B cell (primary cell): Measurements from ENCODE around the gene OVCA2. TPM values are rescaled to one million over a fixed set of nuclear protein-coding genes. Genes with fewer than 3 reads are reported as not detected.

ENCODE experiments used
- ATAC-seq: fragments of 200-7000 bp; cut with Tn5 transposase; one replicate; pipeline ENCODE4 v1.10.0; 2021; ENCODE audit warnings: low read depth, mild to moderate bottlenecking, moderate number of reproducible peaks, moderate library complexity
- CTCF ChIA-PET: fragments of 350-600 bp; sonication (Branson Sonifier 250); formaldehyde crosslinking; loops from one replicate; lab custom pipeline; 2021; ENCODE audit warnings: antibody characterized with exemption, inconsistent platforms; lab: Charles Lee
- POLR2A ChIA-PET: fragments of 350-600 bp; sonication (Branson Sonifier 250); formaldehyde crosslinking; loops from one replicate; lab custom pipeline; 2021; ENCODE audit warnings: antibody characterized with exemption; lab: Charles Lee
- DNase-seq: peaks from one replicate; pipeline ENCODE4 v3.0.0; 2013
- H2AFZ ChIP-seq: 2 replicates; pipeline ENCODE4 v1.6.1; 2012; ENCODE audit warnings: mild to moderate bottlenecking, low read depth, low read length; ENCODE audit not compliant: insufficient read depth, poor library complexity, severe bottlenecking
- H3K27ac ChIP-seq, 2 donors: 1 replicate in 1 of 2; 2 replicates in 1 of 2; pipeline ENCODE4 v1.5.1; 2012 to 2013; ENCODE audit warnings: low read length in 2 of 2, mild to moderate bottlenecking in 2 of 2, moderate library complexity in 1 of 2
- H3K27me3 ChIP-seq, 4 experiments: fragments of 200-600 bp in 1 of 4; sonication (generic) in 1 of 4; replicated peaks in 1 of 4; 1 replicate in 2 of 4; 2 replicates in 2 of 4; pipeline versions ENCODE4 v1.6.1 to v1.7.0; 2013 to 2016; ENCODE audit warnings: low read length in 3 of 4, mild to moderate bottlenecking in 2 of 4, mixed read lengths in 1 of 4, moderate library complexity in 1 of 4; ENCODE audit not compliant: insufficient read depth in 4 of 4, control insufficient read depth in 3 of 4; ENCODE audit errors: control extremely low read depth in 1 of 4
- H3K36me3 ChIP-seq, 2 experiments: replicated peaks in 1 of 2; 1 replicate in 1 of 2; 2 replicates in 1 of 2; pipeline versions ENCODE4 v1.6.1 to v1.7.1; 2013; ENCODE audit warnings: low read length in 1 of 2; ENCODE audit not compliant: insufficient read depth in 2 of 2, control insufficient read depth in 1 of 2; ENCODE audit errors: control extremely low read depth in 1 of 2, extremely low read depth in 1 of 2
- H3K4me1 ChIP-seq, 2 donors: fragments of 200-600 bp in 1 of 2; sonication (generic) in 1 of 2; 1 replicate in 1 of 2; 2 replicates in 1 of 2; pipeline versions ENCODE4 v1.5.1 to v1.6.1; 2013 to 2017; ENCODE audit warnings: low read length in 2 of 2; ENCODE audit not compliant: control insufficient read depth in 2 of 2, insufficient read depth in 2 of 2
- H3K4me2 ChIP-seq: replicated peaks from 2 replicates; pipeline ENCODE3; 2012; ENCODE audit warnings: mild to moderate bottlenecking, low read depth, low read length; ENCODE audit not compliant: poor library complexity, severe bottlenecking
- H3K4me3 ChIP-seq, 5 experiments: fragments of 200-600 bp in 1 of 5; sonication (generic) in 1 of 5; 1 replicate in 3 of 5; 2 replicates in 2 of 5; pipeline versions ENCODE4 v1.5.1 to v1.7.0; 2011 to 2016; ENCODE audit warnings: low read length in 4 of 5, mild to moderate bottlenecking in 4 of 5, low read depth in 2 of 5, control low read depth in 1 of 5, moderate library complexity in 1 of 5; ENCODE audit not compliant: insufficient read depth in 1 of 5; ENCODE audit errors: control extremely low read depth in 1 of 5, extremely low read depth in 1 of 5
- H3K79me2 ChIP-seq: fragments of 200-600 bp; sonication (generic); one replicate; pipeline ENCODE4 v1.6.0; 2016; ENCODE audit warnings: low read length; ENCODE audit not compliant: control insufficient read depth, insufficient read depth
- H3K9ac ChIP-seq: fragments of 200-600 bp; sonication (generic); 2 replicates; pipeline ENCODE4 v1.6.1; 2017; ENCODE audit warnings: mild to moderate bottlenecking, low read length, moderate library complexity
- H3K9me3 ChIP-seq, 3 donors: one replicate each; pipeline versions ENCODE4 v1.6.1 to v1.7.1; 2013; ENCODE audit warnings: low read length in 2 of 3; ENCODE audit not compliant: control insufficient read depth in 2 of 3, insufficient read depth in 1 of 3; ENCODE audit errors: control extremely low read depth in 1 of 3
- H4K20me1 ChIP-seq: 2 replicates; pipeline ENCODE4 v1.6.0; 2012; ENCODE audit warnings: mild to moderate bottlenecking, low read length; ENCODE audit not compliant: insufficient read depth, control insufficient read depth, poor library complexity, severe bottlenecking
- H3K27ac Mint-ChIP-seq: one replicate; pipeline ENCODE4 v1.8.0; 2021; ENCODE audit warnings: mixed read lengths
- H3K27me3 Mint-ChIP-seq: one replicate; pipeline ENCODE4 v1.8.0; 2021; ENCODE audit warnings: mixed read lengths
- H3K4me1 Mint-ChIP-seq: one replicate; pipeline ENCODE4 v1.8.0; 2021; ENCODE audit warnings: mixed read lengths
- H3K4me3 Mint-ChIP-seq: one replicate; pipeline ENCODE4 v1.8.0; 2021; ENCODE audit warnings: mixed read lengths
- H3K9me3 Mint-ChIP-seq: one replicate; pipeline ENCODE4 v1.8.0; 2022; ENCODE audit warnings: mixed read lengths; ENCODE audit not compliant: insufficient read depth
- EZH2 ChIP-seq: IDR thresholded peaks from 2 replicates; pipeline ENCODE4 v1.6.1; 2012; ENCODE audit warnings: borderline replicate concordance, low read depth, mild to moderate bottlenecking, moderate library complexity, low read length; ENCODE audit not compliant: insufficient read depth, poor library complexity, severe bottlenecking
- WGBS: methylation state at CpG from one replicate; pipeline ENCODE4 v1.1.5; 2013; ENCODE audit warnings: missing lambda C conversion rate; ENCODE audit not compliant: insufficient coverage; 5-methylcytosine and 5-hydroxymethylcytosine counted together
- intact Hi-C: fragments of 100-400 bp; cut with micrococcal nuclease; formaldehyde crosslinking; loops from one replicate; pipeline ENCODE4 v1.10.0; 2022
- polyA plus RNA-seq: library from polyadenylated mRNA; depleted of rRNA; stranded (reverse); fragments of >200 nt; gene quantifications from 2 replicates; pipeline ENCODE4 v1.2.3, GENCODE V29; 2012
- total RNA-seq, 2 donors: library from RNA; stranded (reverse); fragments of 120-200 nt in 1 of 2; gene quantifications; 1 replicate in 1 of 2; 2 replicates in 1 of 2; pipeline versions ENCODE4 v1.2.3 to v1.2.4, GENCODE V29; 2013 to 2022
- TF ChIP-seq, protein P1 (sequence below): fragments of 200-600 bp; IDR thresholded peaks from one replicate; pipeline ENCODE4 v1.8.0; 2022; ENCODE audit warnings: antibody characterized with exemption, mild to moderate bottlenecking

Gene OVCA2
- total and polyA plus RNA-seq, 2 donors (not counting 1 experiment from before 2014, with no cell fraction given), result 23.2 to 43.9 TPM

DNA sequence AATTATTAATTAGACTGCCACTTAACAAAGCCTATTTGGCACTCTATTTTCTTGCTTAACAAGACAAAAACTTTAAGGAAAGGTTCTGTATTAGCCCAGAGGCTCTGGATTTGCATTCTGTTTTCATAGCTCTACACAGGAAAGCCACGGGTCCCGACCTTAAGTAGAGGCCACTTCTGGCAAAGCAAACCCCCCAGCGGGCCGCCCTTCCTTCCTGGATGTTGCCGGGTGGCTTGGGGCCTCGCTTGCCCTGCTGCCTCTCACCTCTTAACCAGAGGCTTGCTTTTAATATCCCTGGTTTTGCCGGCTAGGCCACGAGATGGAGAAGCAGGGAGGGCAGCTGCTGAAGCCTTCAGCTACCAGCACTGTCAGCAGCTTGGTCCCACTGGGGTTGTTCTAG is 21.1 kb upstream of the OVCA2 start:
- H3K9me3 ChIP-seq, result peaks cover 0 to 6% (median 0%) of the 10 kb centered on the region in 3 donors
- peaks cover 7% of the 10 kb centered on the region for H4K20me1 ChIP-seq
- no peak for DNase-seq
- no peak overlapping the region for H3K27ac Mint-ChIP-seq
- WGBS, result 4% methylated on average over 8 of the region's 8 CpGs
- H3K4me1 Mint-ChIP-seq, result peaks cover 19% of the 10 kb centered on the region
- H3K9ac ChIP-seq, result no peak overlapping the region
- no peak for TF ChIP-seq EZH2
- H2AFZ ChIP-seq, result no peak overlapping the region
- H3K27me3 Mint-ChIP-seq, result peaks cover 48% of the 10 kb centered on the region
- H3K4me2 ChIP-seq, result no peak overlapping the region
- H3K36me3 ChIP-seq, result no peaks in the 10 kb centered on the region
- no peak overlapping the region for H3K4me3 Mint-ChIP-seq
- H3K4me3 ChIP-seq, result no peak overlapping the region
- ChIA-PET POLR2A (no interaction called here), CTCF (interaction anchor here (1.5 kb wide), 1 partner anchor 224 kb away, joined by 7 read pairs; no protein-coding TSS in a partner anchor)
- peaks cover 29 to 35% of the 10 kb centered on the region in 2 donors for H3K4me1 ChIP-seq
- H3K27ac ChIP-seq, result no peak overlapping the region
- no peaks in the 10 kb centered on the region for H3K9me3 Mint-ChIP-seq
- H3K79me2 ChIP-seq, result no peaks in the 10 kb centered on the region
- no peak for ATAC-seq
- intact Hi-C loops, result no loop called here
- peaks cover 0 to 44% (median 15%) of the 10 kb centered on the region in 4 experiments for H3K27me3 ChIP-seq

DNA sequence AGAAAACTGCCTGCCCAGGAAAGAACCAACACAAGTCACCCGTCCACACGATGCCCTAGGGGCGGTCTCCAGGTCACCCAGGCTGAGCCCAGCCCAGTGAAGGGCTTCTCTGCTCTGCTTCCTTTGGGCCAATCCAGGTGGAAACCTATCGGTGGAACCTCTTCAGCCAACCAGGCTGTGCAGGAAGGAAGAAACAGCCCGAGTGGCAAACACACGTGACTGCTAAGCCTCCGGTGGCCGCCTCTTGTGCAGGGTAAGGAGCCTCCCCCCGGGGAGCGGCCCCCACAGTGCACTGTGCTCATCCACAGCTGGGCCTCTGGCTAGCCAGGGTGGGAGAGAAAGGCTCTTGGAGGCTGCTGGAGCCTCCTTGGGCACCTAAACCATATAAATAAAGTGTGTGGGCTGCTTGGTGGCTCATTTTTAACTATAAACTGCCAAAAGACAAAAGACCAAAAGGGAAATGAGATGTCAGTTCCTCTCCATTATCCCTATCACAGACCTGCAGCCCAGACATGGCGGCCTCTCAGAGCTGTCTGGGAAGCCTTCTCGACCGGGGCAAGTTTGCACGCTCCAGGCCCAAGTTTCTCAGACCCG is 19.1 kb upstream of the OVCA2 start:
- Mint-ChIP-seq H3K4me3 (peak overlapping the region; percentile 52), H3K27ac (no peak overlapping the region), H3K4me1 (peaks cover 24% of the 10 kb centered on the region), H3K9me3 (no peaks in the 10 kb centered on the region), H3K27me3 (peaks cover 55% of the 10 kb centered on the region)
- ChIA-PET CTCF (no interaction called here), POLR2A (no interaction called here)
- Histone ChIP-seq H2AFZ (no peak overlapping the region), H3K9me3 (peaks cover 0 to 10% (median 0%) of the 10 kb centered on the region in 3 donors), H4K20me1 (peaks cover 7% of the 10 kb centered on the region), H3K36me3 (no peaks in the 10 kb centered on the region), H3K4me3 (no peak overlapping the region), H3K27ac (no peak overlapping the region), H3K9ac (no peak overlapping the region), H3K79me2 (no peaks in the 10 kb centered on the region), H3K4me2 (peak overlapping the region; percentile 96), H3K27me3 (peaks cover 0 to 57% (median 22%) of the 10 kb centered on the region in 4 experiments), H3K4me1 (peaks cover 35 to 36% of the 10 kb centered on the region in 2 donors)
- 28% methylated on average over 13 of the region's 15 CpGs for WGBS
- intact Hi-C loops, result no loop called here
- ATAC-seq (no peak), DNase-seq (peak; percentile 31)
- TF ChIP-seq EZH2, result no peak
- TF ChIP-seq, protein P1, sequence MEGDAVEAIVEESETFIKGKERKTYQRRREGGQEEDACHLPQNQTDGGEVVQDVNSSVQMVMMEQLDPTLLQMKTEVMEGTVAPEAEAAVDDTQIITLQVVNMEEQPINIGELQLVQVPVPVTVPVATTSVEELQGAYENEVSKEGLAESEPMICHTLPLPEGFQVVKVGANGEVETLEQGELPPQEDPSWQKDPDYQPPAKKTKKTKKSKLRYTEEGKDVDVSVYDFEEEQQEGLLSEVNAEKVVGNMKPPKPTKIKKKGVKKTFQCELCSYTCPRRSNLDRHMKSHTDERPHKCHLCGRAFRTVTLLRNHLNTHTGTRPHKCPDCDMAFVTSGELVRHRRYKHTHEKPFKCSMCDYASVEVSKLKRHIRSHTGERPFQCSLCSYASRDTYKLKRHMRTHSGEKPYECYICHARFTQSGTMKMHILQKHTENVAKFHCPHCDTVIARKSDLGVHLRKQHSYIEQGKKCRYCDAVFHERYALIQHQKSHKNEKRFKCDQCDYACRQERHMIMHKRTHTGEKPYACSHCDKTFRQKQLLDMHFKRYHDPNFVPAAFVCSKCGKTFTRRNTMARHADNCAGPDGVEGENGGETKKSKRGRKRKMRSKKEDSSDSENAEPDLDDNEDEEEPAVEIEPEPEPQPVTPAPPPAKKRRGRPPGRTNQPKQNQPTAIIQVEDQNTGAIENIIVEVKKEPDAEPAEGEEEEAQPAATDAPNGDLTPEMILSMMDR, result no peak
